Loucy (cell line): ENCODE measurements around the gene ALK.

Experiments used
- CTCF ChIP-seq: fragments of 200-600 bp; sonication (generic); conservative IDR thresholded peaks from 2 replicates; pipeline ENCODE4 v1.5.1; 2014; ENCODE audit warnings: mild to moderate bottlenecking, antibody characterized with exemption, low read length
- EZH2phosphoT487 ChIP-seq: fragments of 200-600 bp; IDR thresholded peaks from 2 replicates; pipeline ENCODE4 v1.6.1; 2018; ENCODE audit warnings: antibody characterized with exemption, mild to moderate bottlenecking, moderate library complexity, borderline replicate concordance

GRCh38 chr2:29920130-29920577 lies 1.2 kb downstream of the ALK start:
- TF ChIP-seq CTCF = no peak
- TF ChIP-seq EZH2phosphoT487 = no peak
